Activated CD4-positive, alpha-beta T cell treated with anti-CD3 and anti-CD28 coated beads, Interleukin-2, amount 50 U/mL, for 1 hour (primary cell): ENCODE data around the gene DFFB.

ENCODE experiments used
- DNase-seq: peaks from one replicate; pipeline ENCODE4 v3.0.0-alpha.2; 2020

The DFFB gene

GRCh38 chr1:3876716-3877115, 19.4 kb downstream of the DFFB start:
- DNase-seq: no peak

- DNase-seq: no peak
These were observed 21.8 kb downstream of the DFFB start for GRCh38 chr1:3879099-3879498.

GRCh38 chr1:3879787-3880428, 22.6 kb downstream of the DFFB start:
- DNase-seq: no peak

- no peak for DNase-seq
These were observed 23.3 kb downstream of the DFFB start for GRCh38 chr1:3880429-3881192.

- DNase-seq: no peak
These were observed 23.9 kb downstream of the DFFB start for GRCh38 chr1:3881193-3881480.

GRCh38 chr1:3883194-3883925, 26.1 kb downstream of the DFFB start:
- no peak for DNase-seq

- DNase-seq: no peak
These were observed 27.7 kb downstream of the DFFB start for GRCh38 chr1:3884966-3885365.

GRCh38 chr1:3885611-3886010, 28.3 kb downstream of the DFFB start:
- no peak for DNase-seq

- DNase-seq: no peak
These were observed 28.9 kb downstream of the DFFB start for GRCh38 chr1:3886106-3886670.

- no peak for DNase-seq
These were observed 29.4 kb downstream of the DFFB start for GRCh38 chr1:3886691-3887090.

- no peak for DNase-seq
These were observed 31.0 kb downstream of the DFFB start for GRCh38 chr1:3888301-3888700.

GRCh38 chr1:3889936-3890335, 32.7 kb downstream of the DFFB start:
- no peak for DNase-seq

- no peak for DNase-seq
These were observed 33.4 kb downstream of the DFFB start for GRCh38 chr1:3890389-3891328.

GRCh38 chr1:3891329-3891865, 34.1 kb downstream of the DFFB start:
- DNase-seq: no peak

GRCh38 chr1:3892748-3893147, 35.5 kb downstream of the DFFB start:
- no peak for DNase-seq

- no peak for DNase-seq
These were observed 35.9 kb downstream of the DFFB start for GRCh38 chr1:3893190-3893589.

- no peak for DNase-seq
These were observed 37.5 kb downstream of the DFFB start for GRCh38 chr1:3894626-3895278.

GRCh38 chr1:3895279-3895950, 38.1 kb downstream of the DFFB start:
- no peak for DNase-seq

GRCh38 chr1:3895951-3896325, 38.7 kb downstream of the DFFB start:
- no peak for DNase-seq

GRCh38 chr1:3896396-3897000, 39.2 kb downstream of the DFFB start:
- DNase-seq: no peak

- DNase-seq: no peak
These were observed 41.1 kb downstream of the DFFB start for GRCh38 chr1:3898475-3898735.
